ENCODE results near the gene OOSP2.
"Not testable (repeated sequence)": the region's sequence is repeated elsewhere in the genome, so short reads cannot be mapped to it uniquely, and the experiment has no call there.

OOSP2 gene

GRCh38 chr11:60050839-60051238, 10.6 kb downstream of the OOSP2 start:
- H3K14ac ChIP-seq (ENCODE audit: low read length in 2 of 2); H2BK120ac ChIP-seq (ENCODE audit: low read depth, low read length); H3K27me3 ChIP-seq (ENCODE audit: control insufficient read depth in 1 of 2, insufficient read depth in 1 of 2, low read length in 2 of 2); H2BK15ac ChIP-seq (ENCODE audit: low read depth, poor library complexity, severe bottlenecking); H4K91ac ChIP-seq (ENCODE audit: low read length); H3K4ac ChIP-seq (ENCODE audit: low read depth in 1 of 2, low read length in 2 of 2); H2AFZ ChIP-seq (ENCODE audit: low read depth, low read length); H3K18ac ChIP-seq (ENCODE audit: low read depth in 1 of 2, low read length in 2 of 2); H2AK5ac ChIP-seq (ENCODE audit: low read length, severe bottlenecking); H3K9me3 ChIP-seq (ENCODE audit: control insufficient read depth, low read length); H3K4me2 ChIP-seq (ENCODE audit: low read length, poor library complexity, severe bottlenecking); H3K79me1 ChIP-seq (replicated peaks; ENCODE audit: low read length, poor library complexity, severe bottlenecking); H3K4me3 ChIP-seq (ENCODE audit: insufficient read depth in 1 of 2, low read depth in 1 of 2, low read length in 2 of 2); H2BK5ac ChIP-seq (ENCODE audit: low read depth, low read length, poor library complexity, severe bottlenecking); DNase-seq; H3K23ac ChIP-seq (ENCODE audit: low read length in 2 of 2); H2BK12ac ChIP-seq (ENCODE audit: low read length in 2 of 2); H3K27ac ChIP-seq (ENCODE audit: low read length, poor library complexity, severe bottlenecking); H3K36me3 ChIP-seq (ENCODE audit: control insufficient read depth in 1 of 2, insufficient read depth in 2 of 2, low read depth in 1 of 2, low read length in 2 of 2); H3K9ac ChIP-seq (ENCODE audit: low read length); H4K8ac ChIP-seq (ENCODE audit: low read length); H3K4me1 ChIP-seq (ENCODE audit: control insufficient read depth, insufficient read depth, low read depth, low read length): not testable (repeated sequence)
- WGBS, result no CpG with 5 or more reads among the region's 3 CpGs

GRCh38 chr11:60056349-60056969, 16.2 kb downstream of the OOSP2 start, which contains the start of gene MS4A3:
TSS of gene MS4A3 (plus strand) at chr11:60056665. CDS start at chr11:60061161, 4,496 bp downstream.
- no peak within 1 kb of the TSS for H4K91ac ChIP-seq (ENCODE audit: low read length)
- no peak within 1 kb of the TSS for H3K9ac ChIP-seq (ENCODE audit: low read length)
- WGBS, result 81% methylated on average over 6 of the region's 8 CpGs

GRCh38 chr11:60059052-60059451, 18.8 kb downstream of the OOSP2 start:
- no peaks in the 10 kb centered on the region for H3K36me3 ChIP-seq (ENCODE audit: control insufficient read depth in 1 of 2, insufficient read depth in 2 of 2, low read depth in 1 of 2, low read length in 2 of 2)
- no peak overlapping the region for H3K4me2 ChIP-seq (ENCODE audit: low read length, poor library complexity, severe bottlenecking)
- no peak overlapping the region for H2BK12ac ChIP-seq (ENCODE audit: low read length in 2 of 2)
- H2BK120ac ChIP-seq (ENCODE audit: low read depth, low read length), result no peak overlapping the region
- no peak overlapping the region for H2BK5ac ChIP-seq (ENCODE audit: low read depth, low read length, poor library complexity, severe bottlenecking)
- H3K14ac ChIP-seq (ENCODE audit: low read length in 2 of 2), result no peak overlapping the region
- H3K27me3 ChIP-seq (ENCODE audit: control insufficient read depth in 1 of 2, insufficient read depth in 1 of 2, low read length in 2 of 2), result no peaks in the 10 kb centered on the region
- no peak overlapping the region for H3K9ac ChIP-seq (ENCODE audit: low read length)
- H3K4me1 ChIP-seq (ENCODE audit: control insufficient read depth, insufficient read depth, low read depth, low read length), result no peaks in the 10 kb centered on the region
- no peak overlapping the region for H3K4ac ChIP-seq (ENCODE audit: low read depth in 1 of 2, low read length in 2 of 2)
- H4K91ac ChIP-seq (ENCODE audit: low read length), result no peak overlapping the region
- H4K8ac ChIP-seq (ENCODE audit: low read length), result no peak overlapping the region
- H3K9me3 ChIP-seq (ENCODE audit: control insufficient read depth, low read length), result peaks cover 6% of the 10 kb centered on the region
- DNase-seq, result no peak
- H2AFZ ChIP-seq (ENCODE audit: low read depth, low read length), result no peak overlapping the region
- no peak overlapping the region for H2AK5ac ChIP-seq (ENCODE audit: low read length, severe bottlenecking)
- no peaks in the 10 kb centered on the region for H3K79me1 ChIP-seq (replicated peaks; ENCODE audit: low read length, poor library complexity, severe bottlenecking)
- no peak overlapping the region for H2BK15ac ChIP-seq (ENCODE audit: low read depth, poor library complexity, severe bottlenecking)
- H3K4me3 ChIP-seq (ENCODE audit: insufficient read depth in 1 of 2, low read depth in 1 of 2, low read length in 2 of 2), result no peak overlapping the region
- H3K23ac ChIP-seq (ENCODE audit: low read length in 2 of 2), result no peak overlapping the region
- no peak overlapping the region for H3K27ac ChIP-seq (ENCODE audit: low read length, poor library complexity, severe bottlenecking)
- 100% methylated on average over 2 of the region's 3 CpGs for WGBS
- no peak overlapping the region for H3K18ac ChIP-seq (ENCODE audit: low read depth in 1 of 2, low read length in 2 of 2)

More at GRCh38 chr11:60056349-60056969, 16.2 kb downstream of the OOSP2 start, which contains the start of gene MS4A3:
- Histone ChIP-seq H2BK5ac (ENCODE audit: low read depth, low read length, poor library complexity, severe bottlenecking) (no peak within 1 kb of the TSS), H3K4ac (ENCODE audit: low read depth in 1 of 2, low read length in 2 of 2) (no peak within 1 kb of the TSS), H3K27ac (ENCODE audit: low read length, poor library complexity, severe bottlenecking) (no peak within 1 kb of the TSS), H3K14ac (ENCODE audit: low read length in 2 of 2) (no peak within 1 kb of the TSS), H3K79me1 (replicated peaks; ENCODE audit: low read length, poor library complexity, severe bottlenecking) (no peaks in the 10 kb centered on the region), H3K4me1 (ENCODE audit: control insufficient read depth, insufficient read depth, low read depth, low read length) (no peaks in the 10 kb centered on the region), H3K36me3 (ENCODE audit: control insufficient read depth in 1 of 2, insufficient read depth in 2 of 2, low read depth in 1 of 2, low read length in 2 of 2) (no peaks in the 10 kb centered on the region), H2BK120ac (ENCODE audit: low read depth, low read length) (no peak within 1 kb of the TSS), H2BK12ac (ENCODE audit: low read length in 2 of 2) (no peak within 1 kb of the TSS), H3K18ac (ENCODE audit: low read depth in 1 of 2, low read length in 2 of 2) (no peak within 1 kb of the TSS), H4K8ac (ENCODE audit: low read length) (no peak within 1 kb of the TSS), H2AFZ (ENCODE audit: low read depth, low read length) (peak within 1 kb of the TSS; percentile 42), H3K4me3 (ENCODE audit: insufficient read depth in 1 of 2, low read depth in 1 of 2, low read length in 2 of 2) (no peak within 1 kb of the TSS), H3K27me3 (ENCODE audit: control insufficient read depth in 1 of 2, insufficient read depth in 1 of 2, low read length in 2 of 2) (no peaks in the 10 kb centered on the region), H2AK5ac (ENCODE audit: low read length, severe bottlenecking) (no peak within 1 kb of the TSS), H3K9me3 (ENCODE audit: control insufficient read depth, low read length) (peaks cover 6% of the 10 kb centered on the region), H3K4me2 (ENCODE audit: low read length, poor library complexity, severe bottlenecking) (no peak within 1 kb of the TSS), H3K23ac (ENCODE audit: low read length in 2 of 2) (no peak within 1 kb of the TSS), H2BK15ac (ENCODE audit: low read depth, poor library complexity, severe bottlenecking) (no peak within 1 kb of the TSS)
- DNase-seq, result no peak

GRCh38 chr11:60059521-60060240, 19.5 kb downstream of the OOSP2 start:
- H3K4ac ChIP-seq (ENCODE audit: low read depth in 1 of 2, low read length in 2 of 2), result no peak overlapping the region
- H3K14ac ChIP-seq (ENCODE audit: low read length in 2 of 2), result no peak overlapping the region
- no peak overlapping the region for H3K4me3 ChIP-seq (ENCODE audit: insufficient read depth in 1 of 2, low read depth in 1 of 2, low read length in 2 of 2)
- H2BK12ac ChIP-seq (ENCODE audit: low read length in 2 of 2), result no peak overlapping the region
- H4K91ac ChIP-seq (ENCODE audit: low read length), result no peak overlapping the region
- no CpG with 5 or more reads among the region's 4 CpGs for WGBS
- no peaks in the 10 kb centered on the region for H3K4me1 ChIP-seq (ENCODE audit: control insufficient read depth, insufficient read depth, low read depth, low read length)
- no peak overlapping the region for H2BK120ac ChIP-seq (ENCODE audit: low read depth, low read length)
- no peaks in the 10 kb centered on the region for H3K79me1 ChIP-seq (replicated peaks; ENCODE audit: low read length, poor library complexity, severe bottlenecking)
- no peak overlapping the region for H2AFZ ChIP-seq (ENCODE audit: low read depth, low read length)
- no peak overlapping the region for H3K18ac ChIP-seq (ENCODE audit: low read depth in 1 of 2, low read length in 2 of 2)
- H3K27ac ChIP-seq (ENCODE audit: low read length, poor library complexity, severe bottlenecking), result no peak overlapping the region
- no peaks in the 10 kb centered on the region for H3K27me3 ChIP-seq (ENCODE audit: control insufficient read depth in 1 of 2, insufficient read depth in 1 of 2, low read length in 2 of 2)
- no peak overlapping the region for H2AK5ac ChIP-seq (ENCODE audit: low read length, severe bottlenecking)
- no peak overlapping the region for H3K4me2 ChIP-seq (ENCODE audit: low read length, poor library complexity, severe bottlenecking)
- peaks cover 6% of the 10 kb centered on the region for H3K9me3 ChIP-seq (ENCODE audit: control insufficient read depth, low read length)
- no peak overlapping the region for H4K8ac ChIP-seq (ENCODE audit: low read length)
- H3K36me3 ChIP-seq (ENCODE audit: control insufficient read depth in 1 of 2, insufficient read depth in 2 of 2, low read depth in 1 of 2, low read length in 2 of 2), result no peaks in the 10 kb centered on the region
- H3K23ac ChIP-seq (ENCODE audit: low read length in 2 of 2), result no peak overlapping the region
- no peak overlapping the region for H3K9ac ChIP-seq (ENCODE audit: low read length)
- no peak overlapping the region for H2BK15ac ChIP-seq (ENCODE audit: low read depth, poor library complexity, severe bottlenecking)
- no peak overlapping the region for H2BK5ac ChIP-seq (ENCODE audit: low read depth, low read length, poor library complexity, severe bottlenecking)
- no peak for DNase-seq
